Left hindlimb (tissue), 1 donor: ENCODE data around the gene PLA2R1.

Source experiments
- DNase-seq: peaks from one replicate; pipeline ENCODE4 v3.0.0-alpha.2; 2018

The PLA2R1 gene

GRCh38 chr2:160062292-160063005 is at the start of gene PLA2R1:
Gene PLA2R1 (minus strand): TSS chr2:160062615. CDS start chr2:160062403, 212 bp downstream.
- DNase-seq = peak; percentile 70

GRCh38 chr2:160110674-160111239 is 48.3 kb upstream of the PLA2R1 start:
- DNase-seq = no peak

GRCh38 chr2:160109939-160110673 is 47.7 kb upstream of the PLA2R1 start:
- peak; percentile 69 for DNase-seq

GRCh38 chr2:160109243-160109642 is 46.8 kb upstream of the PLA2R1 start:
- no peak for DNase-seq

- no peak for DNase-seq
Measured at GRCh38 chr2:160108646-160109045, 46.2 kb upstream of the PLA2R1 start.

- no peak for DNase-seq
Measured at GRCh38 chr2:160105366-160105765, 43.0 kb upstream of the PLA2R1 start.

- no peak for DNase-seq
Measured at GRCh38 chr2:160104115-160104514, 41.7 kb upstream of the PLA2R1 start.

GRCh38 chr2:160097326-160097725 is 34.9 kb upstream of the PLA2R1 start:
- DNase-seq = no peak

GRCh38 chr2:160096409-160096808 is 34.0 kb upstream of the PLA2R1 start:
- DNase-seq = no peak

- no peak for DNase-seq
Measured at GRCh38 chr2:160092445-160092844, 30.0 kb upstream of the PLA2R1 start.

- no peak for DNase-seq
Measured at GRCh38 chr2:160091381-160091780, 29.0 kb upstream of the PLA2R1 start.

GRCh38 chr2:160087854-160088745 is 25.7 kb upstream of the PLA2R1 start:
- no peak for DNase-seq

GRCh38 chr2:160085662-160086061 is 23.2 kb upstream of the PLA2R1 start:
- no peak for DNase-seq

GRCh38 chr2:160077912-160078810 is 15.7 kb upstream of the PLA2R1 start:
- no peak for DNase-seq

- no peak for DNase-seq
Measured at GRCh38 chr2:160076914-160077313, 14.5 kb upstream of the PLA2R1 start.

- DNase-seq = no peak
Measured at GRCh38 chr2:160076241-160076640, 13.8 kb upstream of the PLA2R1 start.

- DNase-seq = no peak
Measured at GRCh38 chr2:160075171-160075570, 12.8 kb upstream of the PLA2R1 start.

- no peak for DNase-seq
Measured at GRCh38 chr2:160073284-160073888, 11.0 kb upstream of the PLA2R1 start.

GRCh38 chr2:160068906-160069305 is 6.5 kb upstream of the PLA2R1 start:
- no peak for DNase-seq

GRCh38 chr2:160064916-160065315 is 2.5 kb upstream of the PLA2R1 start:
- DNase-seq = no peak

GRCh38 chr2:160063879-160064612 is 1.6 kb upstream of the PLA2R1 start:
- no peak for DNase-seq
